NCI-H2081 (cell line): ENCODE results near the gene PKD1L1.

ENCODE experiments used
- DNase-seq, 2 experiments: peaks; one replicate each; lab custom pipeline; 2025; lab: John Stamatoyannopoulos, UW

PKD1L1 gene

DNA sequence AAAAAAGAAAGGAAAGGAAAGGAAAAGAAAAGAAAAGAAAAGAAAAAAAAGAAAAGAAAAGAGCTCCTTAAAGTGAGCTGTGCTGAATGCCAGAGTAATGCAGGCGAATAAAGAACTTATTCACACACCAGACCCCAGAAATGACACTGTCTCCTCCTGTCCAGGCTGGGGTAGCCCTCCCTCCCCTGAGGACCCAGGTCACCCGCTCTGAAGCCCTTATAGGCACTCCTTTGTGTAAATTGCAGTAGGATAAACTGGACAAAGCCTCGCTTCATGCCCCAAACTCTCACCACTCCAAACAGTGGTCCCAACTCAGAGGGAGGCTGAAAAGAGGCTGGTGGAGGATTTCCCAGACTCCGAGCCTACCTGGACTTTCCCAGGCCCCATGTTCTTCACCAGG is 46.3 kb downstream of the PKD1L1 start:
- DNase-seq = no peak

DNA sequence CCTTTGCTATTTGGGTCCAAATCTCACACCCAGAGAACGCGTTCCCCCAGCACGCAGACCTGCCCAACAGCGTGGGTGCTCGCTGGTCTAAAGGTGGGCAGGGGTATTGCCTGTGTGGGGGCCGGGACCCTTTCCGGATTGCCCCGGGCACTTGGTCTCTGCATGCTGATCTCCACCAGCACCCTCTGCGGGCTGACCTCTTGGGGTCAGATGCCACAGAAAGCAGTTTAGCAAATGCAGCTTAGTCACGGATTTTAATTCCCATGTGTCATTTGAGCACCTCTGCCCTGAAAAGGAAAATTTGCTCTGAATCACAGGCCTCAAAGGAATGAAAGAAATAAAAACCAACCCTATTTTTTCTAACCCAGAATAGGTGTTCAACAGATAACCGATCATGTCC is 46.7 kb downstream of the PKD1L1 start:
- DNase-seq = no peak

GRCh38 chr7:47897831-47898230 is 50.4 kb downstream of the PKD1L1 start:
- no peak for DNase-seq

DNA sequence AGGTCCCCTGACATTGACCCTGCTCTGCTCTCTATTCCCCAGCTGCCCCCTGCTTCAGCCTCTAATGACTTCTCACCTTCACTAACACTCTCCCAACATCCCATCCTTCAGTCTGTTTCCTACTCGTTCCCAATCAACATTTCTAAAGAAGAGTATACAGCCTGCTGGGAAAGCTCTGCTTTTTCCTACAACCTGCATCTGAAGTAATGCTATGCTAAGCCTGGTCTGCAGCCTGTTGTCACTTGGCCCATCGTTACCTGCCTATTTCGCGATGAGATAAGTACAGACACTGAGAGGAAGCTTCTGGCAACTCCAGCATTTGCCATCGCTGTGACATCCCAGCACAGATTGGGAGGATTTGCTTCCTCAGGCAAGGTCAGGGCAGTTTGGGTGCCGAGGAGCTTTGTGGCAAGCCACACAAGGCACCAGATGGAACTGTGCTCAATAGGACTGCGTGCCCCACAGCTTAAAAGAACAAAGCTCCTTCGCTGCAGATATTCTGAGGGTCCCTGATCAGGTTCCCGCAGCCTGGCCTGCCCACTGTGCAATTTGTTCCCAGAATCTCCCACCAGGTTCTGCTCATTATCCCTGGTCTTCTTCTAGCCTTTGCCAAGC is 51.4 kb downstream of the PKD1L1 start:
- no peak for DNase-seq

- no peak for DNase-seq
Measured at GRCh38 chr7:47895026-47895425, 53.2 kb downstream of the PKD1L1 start.

- no peak for DNase-seq
Measured at GRCh38 chr7:47893721-47894365, 54.4 kb downstream of the PKD1L1 start.

DNA sequence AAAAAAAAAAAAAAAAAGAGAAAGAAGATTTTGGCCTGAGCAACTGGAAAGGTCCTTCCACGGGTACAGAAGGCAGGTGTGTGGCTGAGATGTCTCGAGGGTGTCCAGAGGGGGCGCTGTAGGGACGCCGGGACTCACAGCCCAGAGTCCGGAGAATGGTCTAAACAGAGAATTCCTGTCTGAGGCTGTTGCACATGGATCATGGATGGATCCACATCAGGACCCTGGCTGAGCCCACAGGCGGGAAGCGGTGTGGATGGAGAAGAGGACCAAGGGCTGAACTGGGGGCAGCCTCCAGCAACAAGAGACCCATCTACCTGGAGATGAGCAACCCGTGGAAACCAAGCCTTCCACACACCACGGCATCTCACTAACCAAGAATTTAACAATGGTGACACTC is 55.0 kb downstream of the PKD1L1 start:
- no peak for DNase-seq

GRCh38 chr7:47890606-47891005 is 57.7 kb downstream of the PKD1L1 start:
- no peak for DNase-seq

DNA sequence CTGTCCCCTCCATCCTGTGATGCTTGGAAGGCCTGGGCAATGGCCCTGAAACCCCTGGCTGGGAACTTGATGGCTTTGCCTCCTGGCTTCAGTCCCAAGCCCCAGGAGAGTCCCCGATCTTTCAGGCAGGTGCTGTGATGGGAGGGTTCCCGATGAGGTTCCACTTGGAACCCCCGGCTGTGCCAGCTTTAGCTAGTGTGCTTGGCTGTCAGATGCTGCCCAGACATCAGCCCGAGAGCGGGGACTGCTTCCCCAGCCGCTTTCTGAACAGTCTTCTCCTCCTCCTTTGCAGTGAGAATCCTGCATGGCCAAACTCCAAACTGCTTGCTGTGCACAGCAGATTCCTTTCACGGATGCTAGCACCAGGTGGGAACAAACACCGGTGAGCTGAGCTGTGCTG is 58.1 kb downstream of the PKD1L1 start:
- DNase-seq = no peak

DNA sequence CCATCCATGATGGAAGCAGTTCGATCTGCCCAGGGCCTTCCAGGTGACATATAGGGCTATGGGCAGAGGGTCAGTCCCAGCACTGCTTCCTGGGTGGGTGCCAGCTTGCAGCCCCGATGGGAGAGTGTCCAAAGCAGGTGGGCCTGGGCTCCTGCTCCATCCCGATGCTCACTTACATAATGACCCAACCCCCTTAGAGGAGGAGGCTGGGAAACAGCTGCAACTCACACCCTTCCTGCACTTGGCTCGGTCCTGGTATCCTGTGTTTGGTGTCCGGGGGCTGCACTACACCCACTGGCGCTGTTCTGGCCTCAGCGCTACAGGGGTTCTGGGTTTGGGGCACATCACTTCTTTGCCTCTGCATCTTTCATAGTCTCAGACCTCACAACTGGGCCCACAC is 58.5 kb downstream of the PKD1L1 start:
- no peak for DNase-seq

DNA sequence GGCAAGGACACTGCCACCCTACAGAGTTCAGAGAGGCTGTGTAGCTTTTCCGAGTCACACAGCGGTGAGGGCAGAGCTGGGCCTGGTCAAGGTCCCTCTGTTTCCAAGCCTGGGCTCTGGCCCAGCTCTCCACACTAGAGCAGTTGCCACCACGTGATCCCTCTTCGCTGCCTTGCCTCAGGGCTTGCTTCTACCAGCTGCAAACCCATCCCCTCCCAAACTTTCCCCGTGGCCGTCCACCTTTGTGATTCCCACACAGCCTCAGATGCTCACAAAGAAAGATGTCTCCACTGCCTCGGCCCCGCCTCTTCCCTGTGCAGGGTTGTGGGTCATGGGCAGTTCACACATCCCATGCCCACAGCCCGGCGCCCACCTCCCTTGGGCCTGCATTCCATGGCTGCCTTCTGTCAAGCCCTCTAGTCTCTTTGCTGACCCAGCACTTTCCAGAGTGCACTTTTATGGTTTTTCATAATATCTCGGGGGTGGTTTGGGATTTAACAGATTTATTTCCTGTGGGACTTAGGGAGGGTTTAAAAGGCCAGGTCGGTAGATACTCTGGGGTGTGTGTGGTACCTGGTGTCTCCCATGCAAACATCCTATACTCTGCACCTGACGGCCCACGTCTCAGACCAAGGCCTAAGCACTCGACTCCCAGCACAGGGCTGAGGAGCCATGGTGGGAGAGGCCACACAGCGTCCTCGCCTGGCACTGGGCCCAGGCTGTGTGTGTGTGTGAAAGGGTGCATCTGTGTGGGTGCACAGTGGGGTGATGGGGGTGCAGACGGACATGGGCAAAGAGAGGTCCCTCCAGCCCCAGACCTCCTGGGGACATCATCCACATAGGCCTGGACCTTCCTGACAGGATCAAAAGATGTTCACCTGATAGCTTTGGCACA is 59.6 kb downstream of the PKD1L1 start:
- DNase-seq = no peak

DNA sequence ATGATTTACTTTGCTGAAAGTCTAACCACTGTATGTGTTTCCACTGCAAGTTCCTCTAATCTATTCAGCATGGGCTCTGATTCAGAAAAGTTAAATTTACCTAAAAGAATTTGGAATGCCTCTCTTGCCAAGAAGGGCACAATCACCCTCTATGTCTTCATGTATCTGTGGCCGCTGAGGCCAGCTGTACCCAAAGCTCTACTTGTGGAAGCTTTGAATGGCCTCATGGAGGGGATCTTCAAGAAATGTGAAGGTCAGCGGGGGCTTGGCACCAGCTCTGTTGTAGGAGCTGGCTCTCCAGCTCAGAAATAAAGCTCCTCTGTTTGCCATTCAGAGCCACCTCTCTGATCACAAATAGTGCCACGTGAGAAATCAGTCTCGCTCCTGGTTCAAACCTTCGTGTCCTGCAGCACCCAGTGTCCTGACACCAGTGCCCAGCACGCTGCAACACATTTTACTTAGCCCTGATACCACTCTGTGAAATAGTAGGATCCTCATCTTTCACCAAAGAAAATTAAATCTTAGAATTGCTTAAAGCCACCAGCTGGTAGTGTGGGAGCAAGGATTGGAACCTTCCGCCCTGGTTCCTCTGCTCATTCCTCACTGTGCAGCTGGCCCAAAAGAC is 61.1 kb downstream of the PKD1L1 start:
- DNase-seq = no peak

DNA sequence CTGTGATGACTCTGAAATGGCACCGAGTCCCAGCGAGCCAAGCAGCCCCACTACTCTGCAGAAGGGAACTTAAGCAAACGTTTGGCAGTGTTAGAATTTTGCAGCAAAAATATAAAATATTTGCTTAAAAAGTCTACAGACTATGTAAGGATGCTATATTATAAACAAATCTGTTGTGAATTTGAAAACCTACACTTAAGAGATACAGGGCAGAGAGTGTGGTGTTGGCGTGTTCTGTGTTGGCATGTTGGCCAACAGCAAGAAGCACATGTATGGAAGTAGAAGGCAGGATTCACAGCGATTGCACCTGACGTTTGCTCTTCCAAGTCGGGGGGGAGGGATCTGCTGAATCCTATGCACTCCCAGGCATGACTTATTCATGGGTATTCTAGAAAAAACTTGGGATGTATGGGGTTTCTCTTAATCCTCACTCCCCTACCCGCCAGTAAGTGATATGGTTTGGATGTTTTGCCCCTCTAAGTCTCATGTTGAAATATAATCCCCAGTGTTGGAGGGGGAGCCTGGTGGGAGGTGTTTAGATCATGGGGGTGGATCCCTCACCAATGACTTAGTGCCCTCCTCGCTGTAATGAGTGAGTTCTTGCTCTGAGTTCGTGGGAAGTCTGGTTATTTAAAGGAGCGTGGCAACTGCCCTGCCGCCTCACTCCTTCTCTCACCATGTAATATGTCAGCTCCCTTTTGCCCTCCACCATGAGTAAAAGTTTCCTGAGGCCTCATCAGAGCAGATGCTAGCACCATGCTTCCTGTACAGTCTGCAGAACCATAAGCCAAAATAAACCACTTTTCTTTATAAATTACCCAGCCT is 62.1 kb downstream of the PKD1L1 start:
- no peak for DNase-seq

DNA sequence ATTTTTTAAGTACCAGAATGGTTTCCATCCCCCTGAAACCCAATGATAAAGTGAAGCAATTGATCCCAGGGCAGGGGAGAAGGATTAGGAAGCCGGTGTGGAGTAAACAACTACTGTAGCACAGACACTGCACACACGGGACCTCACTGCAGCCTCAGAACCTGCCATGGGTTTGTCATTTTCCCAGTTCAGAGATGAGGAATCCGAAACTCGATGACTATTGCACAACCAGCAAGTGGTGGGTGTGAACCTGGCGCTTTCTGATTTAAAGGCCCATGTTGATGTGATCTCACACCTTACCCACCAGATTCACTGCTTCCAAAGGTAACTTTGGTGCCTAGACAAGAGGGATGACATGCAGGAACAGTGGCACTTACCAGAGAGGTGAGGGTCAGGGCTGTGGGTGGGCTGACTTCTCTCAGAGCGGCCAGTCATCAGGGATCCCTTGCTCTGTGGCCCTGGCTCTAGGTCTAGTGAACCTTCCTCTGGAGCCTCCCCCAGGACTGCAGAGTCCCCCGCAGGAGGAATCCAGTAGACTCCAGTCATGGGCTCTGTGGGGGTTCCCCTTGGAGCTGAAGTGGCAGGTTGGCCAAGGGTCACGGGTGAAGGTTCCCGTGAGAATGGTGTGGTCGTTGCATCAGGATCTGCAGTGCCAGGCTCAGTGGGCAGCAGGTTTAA is 62.8 kb downstream of the PKD1L1 start:
- no peak for DNase-seq

- no peak for DNase-seq
Measured at GRCh38 chr7:47884675-47885074, 63.6 kb downstream of the PKD1L1 start.

DNA sequence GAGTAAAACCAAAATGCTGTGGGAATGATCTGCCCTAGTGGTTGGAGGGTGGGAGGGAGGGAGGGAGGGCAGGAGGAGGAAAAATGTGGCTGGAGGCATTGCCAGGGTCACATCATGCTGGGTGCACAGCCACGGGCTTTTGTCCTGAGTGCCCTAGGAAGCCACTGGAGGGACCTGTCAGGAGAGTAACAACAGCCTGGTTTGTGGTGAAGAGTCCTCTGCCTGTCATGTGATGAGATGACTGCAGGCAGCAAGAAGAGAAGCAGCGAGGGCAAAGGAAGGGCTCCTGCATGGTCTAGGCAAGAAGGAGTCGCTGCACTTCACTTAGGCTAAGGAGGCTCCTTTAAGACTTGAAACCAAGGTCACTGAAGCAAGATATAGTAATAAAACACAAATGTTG is 65.6 kb downstream of the PKD1L1 start:
- DNase-seq = no peak

GRCh38 chr7:47881256-47881655 is 67.0 kb downstream of the PKD1L1 start:
- DNase-seq = no peak

- no peak for DNase-seq
Measured at GRCh38 chr7:47878662-47879061, 69.6 kb downstream of the PKD1L1 start.

- no peak for DNase-seq
Measured at GRCh38 chr7:47877336-47877735, 70.9 kb downstream of the PKD1L1 start.

DNA sequence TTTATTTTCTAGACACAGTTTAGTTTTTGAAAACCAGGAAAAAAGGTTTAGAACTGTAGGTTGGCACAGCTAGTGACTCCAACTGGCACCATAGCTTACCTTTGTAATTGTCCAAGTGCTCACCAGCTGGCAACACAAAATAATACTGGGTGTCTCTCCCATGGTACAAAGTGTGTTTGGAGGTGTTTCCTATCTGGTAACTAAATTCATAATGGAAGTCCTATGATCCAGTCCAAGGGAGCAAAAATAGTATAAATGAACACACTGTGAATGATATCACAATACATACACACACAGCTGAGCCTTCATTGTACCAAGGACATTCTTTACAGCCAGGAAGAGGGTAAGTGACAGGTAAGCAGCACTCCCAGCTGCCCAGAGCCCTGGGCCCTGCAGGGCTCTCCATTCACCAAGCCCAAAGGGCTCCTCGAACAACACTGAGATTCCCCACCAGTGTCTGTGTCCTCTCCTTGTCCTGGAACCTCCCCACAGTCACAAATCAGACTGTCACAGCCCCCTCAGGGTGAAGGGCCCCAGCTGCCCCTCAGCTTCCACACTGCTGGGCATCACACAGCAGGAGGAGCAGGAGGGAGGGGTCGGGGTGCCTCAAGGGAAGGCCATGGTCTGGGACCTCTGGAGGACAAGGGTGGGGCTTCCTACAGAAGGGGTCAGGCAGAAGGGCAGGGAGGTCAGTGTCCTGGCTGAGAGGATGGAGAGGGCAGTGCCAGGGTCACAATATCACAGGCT is 72.1 kb downstream of the PKD1L1 start:
- DNase-seq = no peak
